NK-92 (cell line): ENCODE measurements around the gene ADORA1.

Experiments used
- DNase-seq: peaks from one replicate; lab custom pipeline; 2025; ENCODE audit not compliant: unreplicated experiment; lab: John Stamatoyannopoulos, UW

Gene ADORA1

GRCh38 chr1:203121186-203122015 is 6.1 kb upstream of the ADORA1 start:
- DNase-seq = no peak

GRCh38 chr1:203122159-203122558 is 5.4 kb upstream of the ADORA1 start:
- no peak for DNase-seq

- no peak for DNase-seq
These were observed 3.5 kb upstream of the ADORA1 start for GRCh38 chr1:203124011-203124410.

- no peak for DNase-seq
These were observed 2.8 kb upstream of the ADORA1 start for GRCh38 chr1:203124546-203125317.

- DNase-seq = no peak
These were observed 1.2 kb upstream of the ADORA1 start for GRCh38 chr1:203126151-203126865.

GRCh38 chr1:203126866-203127665 is 460 bp upstream of the ADORA1 start:
- no peak for DNase-seq

- no peak for DNase-seq
These were observed 847 bp downstream of the ADORA1 start for GRCh38 chr1:203128431-203128715.

GRCh38 chr1:203128716-203129500 is 1.4 kb downstream of the ADORA1 start:
- no peak for DNase-seq

GRCh38 chr1:203129501-203130231 is 2.1 kb downstream of the ADORA1 start:
- DNase-seq = no peak

- no peak for DNase-seq
These were observed 2.9 kb downstream of the ADORA1 start for GRCh38 chr1:203130358-203130985.

- DNase-seq = no peak
These were observed 4.1 kb downstream of the ADORA1 start for GRCh38 chr1:203131548-203132200.

GRCh38 chr1:203133970-203134725 is 6.6 kb downstream of the ADORA1 start:
- DNase-seq = no peak

GRCh38 chr1:203135636-203136305 is 8.2 kb downstream of the ADORA1 start:
- no peak for DNase-seq

GRCh38 chr1:203136409-203137042 is 9.0 kb downstream of the ADORA1 start:
- DNase-seq = no peak

GRCh38 chr1:203137324-203137723 is 9.8 kb downstream of the ADORA1 start:
- DNase-seq = no peak

- no peak for DNase-seq
These were observed 10.5 kb downstream of the ADORA1 start for GRCh38 chr1:203138066-203138465.

- DNase-seq = no peak
These were observed 12.5 kb downstream of the ADORA1 start for GRCh38 chr1:203139976-203140475.
